T-cell (primary cell): ENCODE measurements around the gene TYK2. TPM values are rescaled to one million over a fixed set of nuclear protein-coding genes. Genes with fewer than 3 reads are reported as not detected.

Source experiments
- ATAC-seq, 4 experiments: fragments of 200-7000 bp in 3 of 4; fragments of 150-1000 bp in 1 of 4; cut with Tn5 transposase; replicated peaks in 1 of 4; 1 replicate in 3 of 4; 2 replicates in 1 of 4; pipeline ENCODE4 v1.10.0; 2021; ENCODE audit warnings: moderate library complexity in 3 of 4, mild to moderate bottlenecking in 2 of 4, moderate number of reproducible peaks in 1 of 4
- CTCF ChIA-PET, 2 donors: fragments of 300-600 bp; sonication (Branson Sonifier 250); formaldehyde crosslinking; loops; one replicate each; lab custom pipeline; 2022; ENCODE audit warnings: antibody characterized with exemption in 2 of 2; lab: Charles Lee
- POLR2A ChIA-PET, 2 donors: fragments of 300-600 bp; sonication (Branson Sonifier 250); formaldehyde crosslinking; loops; one replicate each; lab custom pipeline; 2022; ENCODE audit warnings: antibody characterized with exemption in 2 of 2; lab: Charles Lee
- DNase-seq, 35 experiments: peaks; one replicate each; pipeline versions ENCODE4 v3.0.0 to v3.0.0-alpha.2; 2013 to 2023
- H3K27ac ChIP-seq: one replicate; pipeline ENCODE4 v1.5.1; 2013; ENCODE audit warnings: low read length
- H3K27me3 ChIP-seq, 2 experiments: replicated peaks in 1 of 2; 1 replicate in 1 of 2; 2 replicates in 1 of 2; pipeline versions ENCODE4 v1.6.1 to v1.7.0; 2013; ENCODE audit warnings: low read length in 1 of 2, mixed read lengths in 1 of 2; ENCODE audit not compliant: control insufficient read depth in 2 of 2, insufficient read depth in 2 of 2; ENCODE audit errors: extremely low read depth in 1 of 2
- H3K36me3 ChIP-seq, 2 donors: 1 replicate in 1 of 2; 2 replicates in 1 of 2; pipeline versions ENCODE4 v1.6.1 to v1.7.0; 2013; ENCODE audit warnings: low read length in 1 of 2; ENCODE audit not compliant: control insufficient read depth in 2 of 2, insufficient read depth in 1 of 2; ENCODE audit errors: extremely low read depth in 1 of 2
- H3K4me1 ChIP-seq, 2 experiments: 1 replicate in 1 of 2; 2 replicates in 1 of 2; pipeline versions ENCODE4 v1.6.1 to v1.7.0; 2013; ENCODE audit warnings: low read length in 2 of 2, mixed read lengths in 1 of 2; ENCODE audit not compliant: insufficient read depth in 2 of 2, control insufficient read depth in 1 of 2; ENCODE audit errors: extremely low read depth in 1 of 2
- H3K4me3 ChIP-seq, 2 donors: 1 replicate in 1 of 2; 2 replicates in 1 of 2; pipeline versions ENCODE4 v1.5.1 to v1.7.0; 2013; ENCODE audit warnings: mild to moderate bottlenecking in 2 of 2, low read length in 1 of 2, moderate library complexity in 1 of 2; ENCODE audit not compliant: control insufficient read depth in 1 of 2; ENCODE audit errors: extremely low read depth in 1 of 2
- H3K9me3 ChIP-seq: 2 replicates; pipeline ENCODE4 v1.7.0; 2013
- H3K27ac Mint-ChIP-seq, 2 donors: one replicate each; pipeline ENCODE4 v1.8.0; 2020 to 2021; ENCODE audit warnings: mild to moderate bottlenecking in 2 of 2, mixed read lengths in 2 of 2
- H3K27me3 Mint-ChIP-seq, 2 donors: one replicate each; pipeline ENCODE4 v1.8.0; 2021 to 2022; ENCODE audit warnings: mixed read lengths in 2 of 2
- H3K36me3 Mint-ChIP-seq: one replicate; pipeline ENCODE4 v1.8.0; 2021; ENCODE audit warnings: mixed read lengths
- H3K4me1 Mint-ChIP-seq, 3 donors: one replicate each; pipeline ENCODE4 v1.8.0; 2020 to 2022; ENCODE audit warnings: mixed read lengths in 3 of 3, mild to moderate bottlenecking in 1 of 3
- H3K4me3 Mint-ChIP-seq, 3 donors: one replicate each; pipeline ENCODE4 v1.8.0; 2020 to 2022; ENCODE audit warnings: mild to moderate bottlenecking in 3 of 3, mixed read lengths in 3 of 3, moderate library complexity in 3 of 3
- H3K9me3 Mint-ChIP-seq, 3 donors: one replicate each; pipeline ENCODE4 v1.8.0; 2020 to 2022; ENCODE audit warnings: mixed read lengths in 3 of 3
- WGBS: methylation state at CpG from one replicate; pipeline ENCODE4 v1.1.5; 2013; ENCODE audit warnings: missing lambda C conversion rate; ENCODE audit not compliant: insufficient coverage; 5-methylcytosine and 5-hydroxymethylcytosine counted together
- total RNA-seq, 35 experiments: library from RNA in 6 of 35; stranded (reverse) in 6 of 35; fragments of 120-200 nt in 1 of 35; gene quantifications; one replicate each; pipeline versions ENCODE4 v1.2.1 to v1.2.4 and lab custom pipeline; 2013 to 2026

The TYK2 gene
- total RNA-seq, 5 donors from 2014 or later (not counting 1 experiment from before 2014, with no cell fraction given), result 277 to 346 (median 323) TPM

DNA sequence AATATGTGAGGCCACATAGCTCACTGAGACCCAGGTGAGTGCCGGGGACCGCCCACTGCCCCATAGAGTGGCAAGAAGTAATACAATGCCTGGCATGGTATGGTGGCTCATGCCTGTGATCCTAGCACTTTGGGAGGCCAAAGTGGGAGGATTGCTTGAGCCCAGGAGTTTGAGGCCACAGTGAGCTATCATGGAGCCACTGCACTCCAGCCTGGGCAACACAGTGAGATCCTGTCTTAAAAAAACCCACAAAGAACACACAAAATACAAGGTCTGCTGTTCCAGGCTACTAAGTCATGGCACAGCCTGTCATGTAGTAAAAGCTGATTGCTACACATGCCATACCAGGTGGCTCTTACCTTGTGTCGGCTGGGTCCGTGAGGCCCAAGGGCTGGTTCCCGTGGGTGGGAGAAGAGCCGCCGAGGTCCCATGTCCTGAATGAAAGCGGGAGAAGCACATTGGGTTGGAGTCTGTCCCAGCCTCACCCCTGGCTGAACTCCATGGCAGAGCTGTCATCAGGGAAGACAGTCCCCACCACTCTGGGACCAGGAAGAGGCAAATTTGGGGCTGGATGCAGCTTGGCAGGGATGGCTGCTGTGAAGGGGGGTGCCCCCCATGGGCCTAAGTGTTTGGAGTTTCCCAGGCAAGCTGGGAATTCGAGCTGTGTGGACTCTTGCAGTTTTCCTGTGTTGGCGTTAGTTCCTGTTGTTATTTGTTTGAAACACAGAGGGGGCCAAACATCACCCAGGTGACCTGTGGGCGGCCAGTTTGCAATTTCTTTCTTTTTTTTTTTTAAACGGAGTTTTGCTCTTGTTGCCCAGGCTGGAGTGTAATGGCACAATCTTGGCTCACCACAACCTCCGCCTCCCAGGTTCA, 61.3 kb downstream of the TYK2 start:
- Mint-ChIP-seq H3K4me3 (no peak overlapping the region), H3K9me3 (no peaks in the 10 kb centered on the region), H3K36me3 (peaks cover 22% of the 10 kb centered on the region), H3K27ac (no peak overlapping the region), H3K27me3 (no peaks in the 10 kb centered on the region), H3K4me1 (peaks cover 14 to 22% (median 17%) of the 10 kb centered on the region in 3 donors)
- Histone ChIP-seq H3K9me3 (no peaks in the 10 kb centered on the region), H3K36me3 (peaks cover 28 to 61% of the 10 kb centered on the region in 2 donors), H3K4me3 (no peak overlapping the region), H3K27me3 (no peaks in the 10 kb centered on the region), H3K27ac (no peak overlapping the region), H3K4me1 (peaks cover 5 to 16% of the 10 kb centered on the region in 2 experiments)
- ChIA-PET CTCF (no interaction called here), POLR2A (no interaction called here)
- no peak for DNase-seq
- ATAC-seq, result no peak
- 85% methylated on average over 11 of the region's 13 CpGs for WGBS

DNA sequence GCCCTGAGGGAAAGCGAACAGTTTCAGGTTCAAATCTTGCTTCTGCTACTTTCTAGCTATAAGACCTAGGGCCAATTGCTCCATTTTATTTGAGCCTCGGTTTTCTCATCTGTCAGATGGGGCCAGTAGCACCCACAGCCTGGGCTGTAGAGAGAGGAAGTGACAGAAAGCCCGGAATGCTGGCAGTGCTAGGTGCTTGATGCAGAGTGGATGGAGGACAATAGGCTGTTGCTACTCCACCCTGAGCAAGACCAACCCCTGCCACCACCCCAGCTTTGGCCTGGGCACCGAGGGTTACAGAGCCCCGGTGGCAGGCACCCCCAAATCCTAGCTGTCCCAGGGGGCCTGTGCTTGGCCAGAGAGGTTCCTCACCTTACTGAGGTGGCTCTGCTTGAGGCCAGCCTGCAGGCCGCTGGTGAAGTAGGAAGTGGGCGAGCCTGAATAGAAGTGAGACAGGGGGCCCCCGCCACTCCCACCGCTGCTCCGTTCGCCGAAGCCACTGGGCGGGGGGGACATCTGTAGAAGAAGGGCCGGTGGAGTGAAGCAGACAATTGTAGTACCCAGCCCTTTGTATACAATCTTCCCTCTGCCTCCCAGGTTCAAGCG, 62.4 kb downstream of the TYK2 start:
- peaks cover 19% of the 10 kb centered on the region for H3K36me3 Mint-ChIP-seq

DNA sequence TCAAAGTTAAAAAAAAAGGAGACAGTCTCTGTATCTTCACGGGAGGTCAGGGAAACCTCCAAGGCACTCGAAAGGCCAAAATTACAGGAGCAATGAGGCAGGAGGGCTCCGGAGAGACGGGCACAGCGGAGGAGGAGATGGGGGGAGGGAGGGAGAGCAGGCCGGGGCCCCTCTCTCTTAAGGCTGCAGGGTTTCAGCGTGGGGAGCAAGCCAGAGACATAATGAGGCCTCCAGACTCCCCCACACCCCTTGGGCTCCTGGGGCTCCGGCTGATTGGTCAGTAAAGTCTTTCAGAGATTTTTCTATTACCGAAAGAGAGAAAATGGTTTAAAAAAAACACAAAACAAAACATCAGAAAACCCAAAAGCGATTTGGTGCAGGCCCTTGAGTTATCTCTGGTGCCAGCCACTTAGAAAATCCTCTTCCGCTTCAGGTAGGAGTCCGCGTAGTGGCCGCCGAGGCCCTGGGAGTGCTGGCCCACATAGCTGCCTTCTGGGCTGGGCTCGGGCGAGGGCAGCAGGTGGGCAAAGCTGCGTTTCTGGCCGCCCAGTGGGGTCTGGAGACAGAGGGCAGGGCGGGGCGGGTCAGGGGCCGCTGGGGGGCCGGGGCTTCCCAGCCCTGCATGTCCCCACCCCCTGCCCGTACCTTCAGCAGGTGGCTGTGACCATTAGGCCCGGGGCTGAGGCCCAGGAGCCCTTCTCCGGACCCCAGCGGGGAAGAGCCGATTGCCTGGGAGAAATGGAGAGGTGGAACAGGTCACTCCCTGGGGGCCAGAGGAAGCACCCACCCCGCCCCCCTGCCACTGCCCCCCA, 63.1 kb downstream of the TYK2 start:
- Mint-ChIP-seq H3K27ac (no peak overlapping the region), H3K36me3 (peaks cover 19% of the 10 kb centered on the region), H3K4me1 (peaks cover 14 to 22% (median 17%) of the 10 kb centered on the region in 3 donors), H3K9me3 (no peaks in the 10 kb centered on the region), H3K4me3 (peak overlapping the region in 2 of 3 donors; percentile 18 to 39), H3K27me3 (no peaks in the 10 kb centered on the region)
- CTCF ChIA-PET, result no interaction called here
- Histone ChIP-seq H3K9me3 (no peaks in the 10 kb centered on the region), H3K27ac (no peak overlapping the region), H3K27me3 (no peaks in the 10 kb centered on the region), H3K36me3 (peaks cover 21 to 45% of the 10 kb centered on the region in 2 donors), H3K4me1 (peaks cover 5 to 16% of the 10 kb centered on the region in 2 experiments), H3K4me3 (no peak overlapping the region)
- ATAC-seq, result no peak
- POLR2A ChIA-PET, result interaction anchor here in 1 of 2 donors (0.6 kb wide), 1 partner anchor 150 kb away, joined by 3 read pairs; no protein-coding TSS in a partner anchor
- WGBS, result 93% methylated on average over 15 of the region's 29 CpGs
- no peak for DNase-seq

More for the DNA sequence above, 62.4 kb downstream of the TYK2 start:
- H3K9me3 ChIP-seq, result no peaks in the 10 kb centered on the region
- Mint-ChIP-seq H3K4me1 (peaks cover 14 to 22% (median 17%) of the 10 kb centered on the region in 3 donors), H3K27ac (no peak overlapping the region), H3K4me3 (no peak overlapping the region), H3K27me3 (no peaks in the 10 kb centered on the region), H3K9me3 (no peaks in the 10 kb centered on the region)
- 97% methylated on average over 5 of the region's 15 CpGs for WGBS
- H3K4me3 ChIP-seq, result no peak overlapping the region
- peaks cover 23 to 52% of the 10 kb centered on the region in 2 donors for H3K36me3 ChIP-seq
- DNase-seq (no peak), ATAC-seq (no peak)
- H3K27me3 ChIP-seq, result no peaks in the 10 kb centered on the region
- ChIA-PET POLR2A (interaction anchor here in 1 of 2 donors (0.6 kb wide), 1 partner anchor 149 kb away, joined by 3 read pairs; no protein-coding TSS in a partner anchor), CTCF (no interaction called here)
- peaks cover 5 to 16% of the 10 kb centered on the region in 2 experiments for H3K4me1 ChIP-seq
- H3K27ac ChIP-seq, result no peak overlapping the region

DNA sequence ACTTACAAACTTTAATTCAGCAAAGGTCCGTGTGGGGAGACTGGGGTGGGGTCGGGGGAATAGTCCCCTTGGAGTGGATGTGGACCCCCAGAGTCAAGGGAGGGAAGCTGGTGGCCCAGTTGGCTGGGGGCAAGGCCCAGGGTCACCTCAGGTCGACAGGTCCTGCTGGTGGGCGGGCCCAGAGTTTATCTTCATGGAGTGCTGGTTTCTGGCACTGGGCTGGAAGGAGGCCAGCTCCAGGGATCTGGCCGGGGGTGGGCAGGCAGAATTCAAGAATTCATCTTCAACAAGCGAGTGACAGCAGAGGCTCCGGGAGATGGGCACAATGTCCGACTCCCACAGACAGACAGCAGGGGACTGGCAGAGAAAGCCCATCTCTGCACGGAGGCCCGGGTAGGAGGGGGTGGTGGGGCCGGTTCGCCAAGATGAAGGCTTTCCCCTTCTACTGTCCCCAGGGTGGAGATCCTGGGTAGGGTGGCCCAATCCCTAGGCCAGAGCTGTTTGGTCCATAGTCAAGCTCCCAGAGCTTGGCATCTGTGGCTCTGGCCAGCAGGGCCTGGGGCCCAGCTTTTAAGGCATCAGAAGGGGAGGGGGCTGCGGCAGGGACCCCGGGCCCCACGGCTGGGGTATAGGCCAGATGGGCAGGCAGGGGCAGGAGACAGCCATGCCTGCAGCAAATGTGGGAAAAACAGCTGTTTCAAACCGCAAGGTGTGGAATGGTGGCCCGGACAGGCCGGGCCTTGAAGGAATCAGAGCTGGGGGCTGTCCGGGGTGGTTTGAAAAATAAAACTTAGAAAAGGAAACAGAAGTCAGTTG, 63.9 kb downstream of the TYK2 start:
- peak overlapping the region; percentile 84 to 91 (median 88) for H3K4me3 Mint-ChIP-seq
- H3K27me3 ChIP-seq, result no peaks in the 10 kb centered on the region
- no peak for DNase-seq
- H3K4me3 ChIP-seq, result no peak overlapping the region
- peaks cover 14 to 22% (median 17%) of the 10 kb centered on the region in 3 donors for H3K4me1 Mint-ChIP-seq
- WGBS, result 86% methylated on average over 17 of the region's 19 CpGs
- H3K27ac Mint-ChIP-seq, result peak overlapping the region; percentile 78 to 83
- peaks cover 11% of the 10 kb centered on the region for H3K36me3 Mint-ChIP-seq
- no peaks in the 10 kb centered on the region for H3K9me3 ChIP-seq
- peak overlapping the region; percentile 53 for H3K27ac ChIP-seq
- ATAC-seq, result peak in 2 of 4 experiments; percentile 1 to 2
- peaks cover 17 to 37% of the 10 kb centered on the region in 2 donors for H3K36me3 ChIP-seq
- H3K27me3 Mint-ChIP-seq, result no peaks in the 10 kb centered on the region
- H3K9me3 Mint-ChIP-seq, result no peaks in the 10 kb centered on the region
- CTCF ChIA-PET, result no interaction called here
- POLR2A ChIA-PET, result no interaction called here
- peaks cover 5 to 16% of the 10 kb centered on the region in 2 experiments for H3K4me1 ChIP-seq

DNA sequence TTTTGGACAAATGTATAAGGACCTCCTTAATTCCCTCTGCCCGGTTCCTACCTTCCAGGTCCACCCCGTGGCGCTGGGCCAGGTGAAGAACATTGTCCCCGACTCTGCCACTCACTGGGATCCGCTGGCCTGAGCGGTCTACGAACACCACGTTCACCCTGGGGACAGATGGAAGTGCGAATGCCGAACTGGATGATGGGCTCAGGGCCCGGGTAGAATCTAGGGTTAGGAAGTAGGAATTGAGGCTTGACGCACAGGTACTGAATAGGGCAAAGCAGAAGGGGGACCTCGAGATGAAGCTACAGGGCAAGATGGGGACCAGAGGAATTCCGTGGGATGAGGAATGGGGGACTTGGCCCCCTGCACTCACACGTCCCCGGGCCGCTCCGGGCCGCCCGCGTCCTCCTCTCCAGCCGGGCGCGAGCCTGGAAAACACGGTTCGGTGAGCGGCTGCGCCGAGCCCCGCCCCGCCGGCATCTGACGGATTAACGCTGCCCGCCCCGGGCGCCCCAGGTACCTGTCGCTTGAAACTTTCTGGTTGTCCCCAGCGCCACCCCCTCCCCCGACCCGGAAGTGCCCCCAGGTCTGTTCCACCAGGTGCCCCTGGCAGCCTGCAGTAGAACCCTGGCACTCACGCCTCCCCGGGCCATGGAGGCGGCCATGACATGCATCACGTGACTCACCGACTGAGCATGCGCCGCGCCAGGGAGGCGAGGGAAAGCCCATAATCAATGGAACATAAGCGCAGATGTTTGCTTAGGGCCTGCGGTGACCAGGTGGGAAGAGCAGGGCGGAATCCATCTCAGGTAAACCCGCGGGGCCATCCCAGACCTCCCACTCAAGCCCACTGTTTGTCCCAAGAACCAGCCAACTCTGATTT, 64.8 kb downstream of the TYK2 start, which contains the start of gene FDX2:
Gene FDX2, minus strand, starts transcription at position 681 of the 880 bp plus-strand sequence. Its CDS starts 19 bp downstream, at position 662.
- POLR2A ChIA-PET, result no interaction called here
- Mint-ChIP-seq H3K27me3 (no peaks in the 10 kb centered on the region), H3K27ac (peak within 1 kb of the TSS; percentile 78 to 83), H3K4me1 (peaks cover 14 to 22% (median 17%) of the 10 kb centered on the region in 3 donors), H3K9me3 (no peaks in the 10 kb centered on the region), H3K36me3 (peaks cover 11% of the 10 kb centered on the region), H3K4me3 (peak within 1 kb of the TSS; percentile 84 to 91 (median 88))
- H3K4me3 ChIP-seq, result peak within 1 kb of the TSS; percentile 78 to 81
- 3% methylated on average over 52 of the region's 55 CpGs for WGBS
- H3K9me3 ChIP-seq, result no peaks in the 10 kb centered on the region
- H3K36me3 ChIP-seq, result peaks cover 11 to 28% of the 10 kb centered on the region in 2 donors
- ATAC-seq (peak; percentile 89 to 93 (median 90)), DNase-seq (peak; percentile 78 to 94 (median 88))
- CTCF ChIA-PET, result no interaction called here
- peaks cover 5 to 16% of the 10 kb centered on the region in 2 experiments for H3K4me1 ChIP-seq
- peak within 1 kb of the TSS; percentile 53 for H3K27ac ChIP-seq
- H3K27me3 ChIP-seq, result no peaks in the 10 kb centered on the region
